ENCODE results near the gene MEAF6.
A peak's percentile ranks its signal among the peaks of the same experiment; 100 is the strongest.

Gene MEAF6

GRCh38 chr1:37559080-37559479 lies 44.5 kb upstream of the MEAF6 start:
- peaks cover 3% of the 10 kb centered on the region for H3K36me3 ChIP-seq (ENCODE audit: control insufficient read depth, insufficient read depth, low read length)
- H3K27me3 ChIP-seq (replicated peaks; ENCODE audit: control insufficient read depth, insufficient read depth, low read length) = no peaks in the 10 kb centered on the region
- DNase-seq (ENCODE audit: extremely low read depth, insufficient read length) = no peak
- H3K4me3 ChIP-seq (replicated peaks; ENCODE audit: low read depth, low read length) = no peak overlapping the region
- TF ChIP-seq CTCF (IDR thresholded peaks at IDR 0.05; ENCODE audit: insufficient read depth, low read length, poor library complexity, severe bottlenecking) = no peak

DNA sequence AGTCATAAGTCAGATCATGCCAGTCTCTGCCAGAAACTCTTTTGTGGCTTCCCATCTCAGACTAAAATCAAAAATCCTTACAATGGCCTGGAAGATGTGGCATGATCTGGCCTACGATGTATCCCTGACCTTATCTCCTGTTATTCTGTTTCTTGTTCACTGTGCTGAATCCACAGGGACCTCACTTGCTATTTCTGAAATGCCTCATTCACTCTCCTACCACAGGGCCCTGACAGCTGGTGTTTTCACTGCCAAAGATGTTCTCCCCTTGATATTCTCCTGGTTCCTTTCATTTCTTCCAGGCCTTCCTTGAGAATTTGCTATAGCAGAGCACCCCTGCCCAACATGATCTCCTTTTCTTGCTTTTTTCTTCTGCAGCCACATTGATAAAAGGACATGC lies 43.8 kb upstream of the MEAF6 start:
- TF ChIP-seq CTCF (IDR thresholded peaks at IDR 0.05; ENCODE audit: insufficient read depth, low read length, poor library complexity, severe bottlenecking) = no peak
- peaks cover 3% of the 10 kb centered on the region for H3K36me3 ChIP-seq (ENCODE audit: control insufficient read depth, insufficient read depth, low read length)
- DNase-seq (ENCODE audit: extremely low read depth, insufficient read length) = no peak
- H3K27me3 ChIP-seq (replicated peaks; ENCODE audit: control insufficient read depth, insufficient read depth, low read length) = no peaks in the 10 kb centered on the region
- H3K4me3 ChIP-seq (replicated peaks; ENCODE audit: low read depth, low read length) = no peak overlapping the region

GRCh38 chr1:37557402-37557801 lies 42.8 kb upstream of the MEAF6 start:
- H3K4me3 ChIP-seq (replicated peaks; ENCODE audit: low read depth, low read length) = no peak overlapping the region
- no peaks in the 10 kb centered on the region for H3K27me3 ChIP-seq (replicated peaks; ENCODE audit: control insufficient read depth, insufficient read depth, low read length)
- TF ChIP-seq CTCF (IDR thresholded peaks at IDR 0.05; ENCODE audit: insufficient read depth, low read length, poor library complexity, severe bottlenecking) = no peak
- peaks cover 2% of the 10 kb centered on the region; the same call in 1 of the 2 replicates for H3K36me3 ChIP-seq (ENCODE audit: control insufficient read depth, insufficient read depth, low read length)
- DNase-seq (ENCODE audit: extremely low read depth, insufficient read length) = no peak

GRCh38 chr1:37556712-37557196 lies 42.2 kb upstream of the MEAF6 start, which contains the start of gene DNALI1:
Gene DNALI1, plus strand, starts transcription at chr1:37556940. Its CDS starts 55 bp downstream, at chr1:37556995.
- Histone ChIP-seq H3K27me3 (replicated peaks; ENCODE audit: control insufficient read depth, insufficient read depth, low read length) (no peaks in the 10 kb centered on the region), H3K4me3 (replicated peaks; ENCODE audit: low read depth, low read length) (no peak within 1 kb of the TSS), H3K36me3 (ENCODE audit: control insufficient read depth, insufficient read depth, low read length) (peaks cover 2% of the 10 kb centered on the region; the same call in 1 of the 2 replicates)
- TF ChIP-seq CTCF (IDR thresholded peaks at IDR 0.05; ENCODE audit: insufficient read depth, low read length, poor library complexity, severe bottlenecking) = no peak
- peak; percentile 49 for DNase-seq (ENCODE audit: extremely low read depth, insufficient read length)

GRCh38 chr1:37553927-37554808 lies 39.6 kb upstream of the MEAF6 start, which contains the start of gene SNIP1:
Gene SNIP1, minus strand, starts transcription at chr1:37554293. Its CDS starts 64 bp downstream, at chr1:37554229.
- H3K36me3 ChIP-seq (ENCODE audit: control insufficient read depth, insufficient read depth, low read length) = peaks cover 2% of the 10 kb centered on the region; the same call in 1 of the 2 replicates
- H3K4me3 ChIP-seq (replicated peaks; ENCODE audit: low read depth, low read length) = peak within 1 kb of the TSS; percentile 89
- TF ChIP-seq CTCF (IDR thresholded peaks at IDR 0.05; ENCODE audit: insufficient read depth, low read length, poor library complexity, severe bottlenecking) = no peak
- DNase-seq (ENCODE audit: extremely low read depth, insufficient read length) = peak; percentile 81
- no peaks in the 10 kb centered on the region for H3K27me3 ChIP-seq (replicated peaks; ENCODE audit: control insufficient read depth, insufficient read depth, low read length)
